ENCODE data around the gene UXS1.

UXS1 gene

DNA sequence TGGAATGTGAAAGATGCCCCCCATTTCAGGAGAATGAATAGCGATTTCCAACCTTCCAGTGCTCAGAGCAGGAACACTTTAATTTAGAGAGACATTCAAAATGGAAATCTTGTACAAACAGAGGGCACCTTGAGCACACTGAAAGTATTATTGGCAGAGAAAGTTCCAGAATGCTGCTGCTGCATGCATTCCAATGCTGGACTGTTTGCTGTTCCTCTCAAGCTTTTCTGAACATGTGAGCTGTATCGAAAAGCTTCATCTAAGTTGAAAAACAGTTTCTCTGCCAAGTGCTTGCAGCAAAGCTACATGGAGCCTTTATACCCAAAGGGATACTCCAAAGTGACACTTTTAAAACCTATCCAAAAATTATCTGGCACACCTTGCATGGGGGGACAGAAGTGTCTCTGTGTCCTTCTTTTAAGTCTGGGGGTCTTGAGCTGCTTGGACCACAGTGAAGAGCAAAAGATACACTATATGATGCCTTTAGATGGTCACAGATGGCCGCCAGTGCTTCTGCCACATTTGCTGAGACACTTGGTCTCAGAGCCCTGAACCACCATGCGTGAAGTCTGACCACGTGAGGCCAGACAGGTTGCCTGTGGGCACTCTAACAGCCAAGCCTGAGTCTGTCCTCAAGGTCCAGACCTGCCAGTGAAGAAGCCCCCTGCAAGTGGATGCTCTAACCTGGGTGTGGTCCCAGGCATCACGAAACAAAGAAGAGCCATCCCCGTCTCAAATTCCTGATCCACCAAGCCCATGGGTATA lies 18.8 kb downstream of the UXS1 start:
- Histone ChIP-seq H3K4me1 (ENCODE audit: control extremely low read depth in 1 of 4, control insufficient read depth in 4 of 4, insufficient read depth in 4 of 4, low read length in 3 of 4) (peaks cover 0 to 2% (median 1%) of the 10 kb centered on the region in 4 experiments), H3K36me3 (ENCODE audit: control insufficient read depth in 4 of 4, insufficient read depth in 4 of 4, low read length in 3 of 4) (peaks cover 0 to 22% (median 6%) of the 10 kb centered on the region in 4 experiments), H3K4me3 (ENCODE audit: control insufficient read depth in 1 of 7, extremely low read depth in 1 of 7, insufficient read depth in 4 of 7, low read depth in 2 of 7, low read length in 6 of 7) (no peak overlapping the region), H3K9me3 (ENCODE audit: control extremely low read depth in 1 of 5, control insufficient read depth in 4 of 5, insufficient read depth in 2 of 5, low read depth in 1 of 5, low read length in 4 of 5) (no peaks in the 10 kb centered on the region), H3K27ac (ENCODE audit: insufficient read depth in 1 of 2, low read depth in 1 of 2, low read length in 2 of 2, poor library complexity in 1 of 2, severe bottlenecking in 2 of 2) (no peak overlapping the region), H3K27me3 (replicated peaks in 2 of 5; ENCODE audit: control insufficient read depth in 4 of 5, insufficient read depth in 5 of 5, low read length in 4 of 5) (no peaks in the 10 kb centered on the region)
- WGBS (ENCODE audit: insufficient coverage): 97% methylated on average over 5 of the region's 7 CpGs
- ChIA-PET CTCF (interaction anchor here (2.8 kb wide), 1 partner anchor 14 kb away, joined by 13 read pairs; no protein-coding TSS in a partner anchor), POLR2A (no interaction called here)
- DNase-seq: no peak

DNA sequence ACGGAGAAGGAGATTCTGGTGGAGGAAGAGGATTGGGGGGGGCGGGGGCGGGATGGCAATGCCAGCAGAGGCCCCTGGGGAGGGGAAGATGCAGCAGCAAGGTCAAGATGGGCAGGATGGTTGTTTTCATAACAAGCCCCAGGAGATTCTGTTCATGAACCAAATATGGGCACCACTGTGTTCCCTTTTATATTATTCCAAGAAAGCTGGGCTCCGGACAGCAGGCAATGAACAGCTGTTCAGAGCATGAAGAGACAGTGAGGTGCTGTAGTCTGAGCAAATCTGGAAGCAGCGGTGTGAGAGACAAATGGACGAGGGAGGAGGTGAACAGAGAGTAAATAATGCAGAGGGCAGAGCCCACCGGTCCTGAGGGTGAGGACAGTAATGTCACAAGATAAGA lies 20.0 kb downstream of the UXS1 start:
- ChIA-PET CTCF (interaction anchor here (2.3 to 2.8 kb wide), 2 partner anchors 9 to 13 kb away, joined by 12 to 13 read pairs; no protein-coding TSS in a partner anchor), POLR2A (interaction anchor here (0.6 kb wide), 1 partner anchor 502 kb away, joined by 3 read pairs; no protein-coding TSS in a partner anchor)
- Histone ChIP-seq H3K27me3 (replicated peaks in 2 of 5; ENCODE audit: control insufficient read depth in 4 of 5, insufficient read depth in 5 of 5, low read length in 4 of 5) (no peaks in the 10 kb centered on the region), H3K4me1 (ENCODE audit: control extremely low read depth in 1 of 4, control insufficient read depth in 4 of 4, insufficient read depth in 4 of 4, low read length in 3 of 4) (peaks cover 0 to 4% (median 3%) of the 10 kb centered on the region in 4 experiments), H3K9me3 (ENCODE audit: control extremely low read depth in 1 of 5, control insufficient read depth in 4 of 5, insufficient read depth in 2 of 5, low read depth in 1 of 5, low read length in 4 of 5) (no peaks in the 10 kb centered on the region), H3K4me3 (ENCODE audit: control insufficient read depth in 1 of 7, extremely low read depth in 1 of 7, insufficient read depth in 4 of 7, low read depth in 2 of 7, low read length in 6 of 7) (no peak overlapping the region), H3K36me3 (ENCODE audit: control insufficient read depth in 4 of 4, insufficient read depth in 4 of 4, low read length in 3 of 4) (peaks cover 0 to 22% (median 6%) of the 10 kb centered on the region in 4 experiments), H3K27ac (ENCODE audit: insufficient read depth in 1 of 2, low read depth in 1 of 2, low read length in 2 of 2, poor library complexity in 1 of 2, severe bottlenecking in 2 of 2) (no peak overlapping the region)
- 97% methylated on average over 7 of the region's 7 CpGs for WGBS (ENCODE audit: insufficient coverage)
- DNase-seq: no peak

DNA sequence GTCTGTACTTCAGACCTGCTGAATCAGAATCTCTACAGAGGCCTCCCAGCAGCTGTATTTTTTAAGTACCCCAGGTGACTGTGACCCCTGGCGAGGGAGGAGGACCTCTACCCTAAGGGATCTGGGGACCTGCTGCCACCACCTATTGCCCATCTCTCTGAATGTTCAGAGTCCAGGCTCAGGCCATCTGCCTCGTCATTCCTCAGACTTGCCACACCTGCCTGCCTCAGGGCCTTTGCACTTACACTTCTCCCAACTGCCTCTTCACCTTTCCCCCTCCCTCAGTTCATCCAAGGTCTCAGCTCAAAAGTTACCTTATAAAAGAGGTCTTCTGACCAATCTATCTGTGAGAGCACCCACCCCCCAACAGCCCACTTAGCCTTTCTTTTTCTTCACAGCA lies 21.5 kb downstream of the UXS1 start:
- DNase-seq: no peak
- H3K4me3 ChIP-seq (ENCODE audit: control insufficient read depth in 1 of 7, extremely low read depth in 1 of 7, insufficient read depth in 4 of 7, low read depth in 2 of 7, low read length in 6 of 7): no peak overlapping the region
- H3K27ac ChIP-seq (ENCODE audit: insufficient read depth in 1 of 2, low read depth in 1 of 2, low read length in 2 of 2, poor library complexity in 1 of 2, severe bottlenecking in 2 of 2): no peak overlapping the region
- POLR2A ChIA-PET: no interaction called here
- peaks cover 4 to 8% (median 4%) of the 10 kb centered on the region in 4 experiments for H3K4me1 ChIP-seq (ENCODE audit: control extremely low read depth in 1 of 4, control insufficient read depth in 4 of 4, insufficient read depth in 4 of 4, low read length in 3 of 4)
- CTCF ChIA-PET: interaction anchor here (1.3 to 2.3 kb wide), 2 partner anchors 10 to 68 kb away, joined by 5 to 12 read pairs; no protein-coding TSS in a partner anchor
- peaks cover 0 to 18% (median 3%) of the 10 kb centered on the region in 4 experiments for H3K36me3 ChIP-seq (ENCODE audit: control insufficient read depth in 4 of 4, insufficient read depth in 4 of 4, low read length in 3 of 4)
- 100% methylated on average over 2 of the region's 2 CpGs for WGBS (ENCODE audit: insufficient coverage)
- no peaks in the 10 kb centered on the region for H3K9me3 ChIP-seq (ENCODE audit: control extremely low read depth in 1 of 5, control insufficient read depth in 4 of 5, insufficient read depth in 2 of 5, low read depth in 1 of 5, low read length in 4 of 5)
- H3K27me3 ChIP-seq (replicated peaks in 2 of 5; ENCODE audit: control insufficient read depth in 4 of 5, insufficient read depth in 5 of 5, low read length in 4 of 5): no peaks in the 10 kb centered on the region

DNA sequence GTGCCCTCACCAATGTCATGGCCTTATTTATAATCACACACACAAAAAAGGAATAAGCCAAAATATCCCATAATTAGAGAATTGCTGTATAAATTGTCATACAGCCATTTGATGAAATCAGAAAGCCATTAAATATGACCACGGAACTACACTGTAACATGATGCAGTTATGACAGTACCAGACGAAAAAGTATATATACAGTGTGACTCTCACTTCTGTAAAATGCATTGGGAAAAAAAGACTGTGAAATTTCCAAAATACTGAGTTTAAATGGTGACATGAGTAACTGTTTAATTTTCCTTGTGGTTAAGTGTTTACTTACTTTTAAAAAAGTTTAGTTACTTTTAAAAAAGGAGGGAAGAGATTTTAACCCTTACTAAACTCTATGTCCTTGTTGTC lies 25.4 kb downstream of the UXS1 start:
- 90% methylated on average over 2 of the region's 2 CpGs for WGBS (ENCODE audit: insufficient coverage)
- peaks cover 0 to 10% (median 1%) of the 10 kb centered on the region in 4 experiments for H3K36me3 ChIP-seq (ENCODE audit: control insufficient read depth in 4 of 4, insufficient read depth in 4 of 4, low read length in 3 of 4)
- H3K27me3 ChIP-seq (replicated peaks in 2 of 5; ENCODE audit: control insufficient read depth in 4 of 5, insufficient read depth in 5 of 5, low read length in 4 of 5): no peaks in the 10 kb centered on the region
- no peak overlapping the region for H3K27ac ChIP-seq (ENCODE audit: insufficient read depth in 1 of 2, low read depth in 1 of 2, low read length in 2 of 2, poor library complexity in 1 of 2, severe bottlenecking in 2 of 2)
- CTCF ChIA-PET: no interaction called here
- POLR2A ChIA-PET: no interaction called here
- H3K9me3 ChIP-seq (ENCODE audit: control extremely low read depth in 1 of 5, control insufficient read depth in 4 of 5, insufficient read depth in 2 of 5, low read depth in 1 of 5, low read length in 4 of 5): no peaks in the 10 kb centered on the region
- H3K4me1 ChIP-seq (ENCODE audit: control extremely low read depth in 1 of 4, control insufficient read depth in 4 of 4, insufficient read depth in 4 of 4, low read length in 3 of 4): peaks cover 4 to 26% (median 8%) of the 10 kb centered on the region in 4 experiments
- DNase-seq: peak in 1 of 3 donors; percentile 23
- peak overlapping the region in 1 of 7 experiments; percentile 22 for H3K4me3 ChIP-seq (ENCODE audit: control insufficient read depth in 1 of 7, extremely low read depth in 1 of 7, insufficient read depth in 4 of 7, low read depth in 2 of 7, low read length in 6 of 7)

DNA sequence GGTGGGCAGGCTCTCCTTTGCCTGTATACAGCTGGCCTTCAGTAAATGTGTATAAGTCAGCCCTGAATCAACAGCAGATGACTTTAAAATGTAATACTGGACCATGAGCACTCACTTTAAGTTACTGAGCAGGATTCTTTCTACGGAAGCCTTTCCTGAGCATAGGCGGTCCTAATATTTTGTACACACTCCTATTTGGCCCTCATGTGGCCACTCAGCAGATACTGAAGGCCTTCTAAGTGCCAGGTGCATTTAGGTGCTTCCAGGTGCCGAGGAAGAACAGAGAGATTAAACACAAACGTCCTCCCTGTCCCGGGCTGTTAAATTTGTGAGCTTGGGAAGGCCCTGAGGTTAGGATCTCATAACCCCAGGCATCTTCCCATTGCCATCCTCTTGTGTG lies 27.0 kb downstream of the UXS1 start:
- DNase-seq: no peak
- Histone ChIP-seq H3K27me3 (replicated peaks in 2 of 5; ENCODE audit: control insufficient read depth in 4 of 5, insufficient read depth in 5 of 5, low read length in 4 of 5) (no peaks in the 10 kb centered on the region), H3K4me1 (ENCODE audit: control extremely low read depth in 1 of 4, control insufficient read depth in 4 of 4, insufficient read depth in 4 of 4, low read length in 3 of 4) (peaks cover 7 to 37% (median 10%) of the 10 kb centered on the region in 4 experiments), H3K4me3 (ENCODE audit: control insufficient read depth in 1 of 7, extremely low read depth in 1 of 7, insufficient read depth in 4 of 7, low read depth in 2 of 7, low read length in 6 of 7) (no peak overlapping the region), H3K36me3 (ENCODE audit: control insufficient read depth in 4 of 4, insufficient read depth in 4 of 4, low read length in 3 of 4) (peaks cover 0 to 19% (median 1%) of the 10 kb centered on the region in 4 experiments), H3K27ac (ENCODE audit: insufficient read depth in 1 of 2, low read depth in 1 of 2, low read length in 2 of 2, poor library complexity in 1 of 2, severe bottlenecking in 2 of 2) (no peak overlapping the region), H3K9me3 (ENCODE audit: control extremely low read depth in 1 of 5, control insufficient read depth in 4 of 5, insufficient read depth in 2 of 5, low read depth in 1 of 5, low read length in 4 of 5) (no peaks in the 10 kb centered on the region)
- WGBS (ENCODE audit: insufficient coverage): 100% methylated on average over 3 of the region's 5 CpGs
- ChIA-PET CTCF (interaction anchor here (1.3 to 2.6 kb wide), 4 partner anchors 10 to 26 kb away, joined by 5 to 8 read pairs (median 7); no protein-coding TSS in a partner anchor), POLR2A (no interaction called here)

DNA sequence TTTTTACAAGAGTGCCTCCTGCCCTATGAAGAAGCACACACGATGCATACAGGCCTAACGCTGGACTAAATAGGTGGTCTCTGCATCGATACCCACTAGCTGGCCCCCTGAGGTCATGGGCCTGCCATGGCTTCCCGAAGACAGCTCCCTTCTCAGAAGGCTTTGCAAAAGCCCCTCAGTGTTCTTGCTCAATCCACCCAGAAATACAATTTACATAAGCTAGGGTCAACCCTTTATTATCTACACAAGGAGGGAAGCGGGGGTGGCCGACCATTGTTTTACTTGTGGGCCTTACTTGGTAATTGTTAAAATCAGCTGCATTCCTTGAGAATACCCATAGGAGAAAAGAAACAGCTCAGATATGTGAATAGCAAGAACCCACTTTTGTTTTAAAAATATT lies 28.5 kb downstream of the UXS1 start:
- Histone ChIP-seq H3K4me1 (ENCODE audit: control extremely low read depth in 1 of 4, control insufficient read depth in 4 of 4, insufficient read depth in 4 of 4, low read length in 3 of 4) (peaks cover 17 to 51% (median 23%) of the 10 kb centered on the region in 4 experiments), H3K27ac (ENCODE audit: insufficient read depth in 1 of 2, low read depth in 1 of 2, low read length in 2 of 2, poor library complexity in 1 of 2, severe bottlenecking in 2 of 2) (no peak overlapping the region)

DNA sequence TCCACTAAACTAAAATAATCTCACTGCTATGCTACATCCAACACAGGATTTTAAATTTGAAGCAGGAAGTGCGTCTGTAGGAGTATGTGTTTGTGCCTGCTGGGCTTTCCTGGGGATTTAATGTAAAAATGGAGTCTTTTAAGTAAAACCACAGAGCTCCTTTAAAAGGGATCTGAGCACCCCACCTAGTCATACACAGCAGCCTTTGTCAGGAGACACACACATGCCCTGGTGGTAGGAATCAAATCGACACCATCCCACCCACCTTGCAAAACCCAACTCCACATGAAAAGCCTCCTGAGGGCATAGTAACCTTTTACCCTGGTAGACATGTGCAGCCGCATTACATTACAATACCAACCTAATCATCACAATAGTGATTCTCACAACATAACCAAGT lies 29.1 kb downstream of the UXS1 start:
- Histone ChIP-seq H3K9me3 (ENCODE audit: control extremely low read depth in 1 of 5, control insufficient read depth in 4 of 5, insufficient read depth in 2 of 5, low read depth in 1 of 5, low read length in 4 of 5) (no peaks in the 10 kb centered on the region), H3K4me1 (ENCODE audit: control extremely low read depth in 1 of 4, control insufficient read depth in 4 of 4, insufficient read depth in 4 of 4, low read length in 3 of 4) (peaks cover 19 to 57% (median 27%) of the 10 kb centered on the region in 4 experiments), H3K27me3 (replicated peaks in 2 of 5; ENCODE audit: control insufficient read depth in 4 of 5, insufficient read depth in 5 of 5, low read length in 4 of 5) (no peaks in the 10 kb centered on the region), H3K4me3 (ENCODE audit: control insufficient read depth in 1 of 7, extremely low read depth in 1 of 7, insufficient read depth in 4 of 7, low read depth in 2 of 7, low read length in 6 of 7) (no peak overlapping the region), H3K36me3 (ENCODE audit: control insufficient read depth in 4 of 4, insufficient read depth in 4 of 4, low read length in 3 of 4) (peaks cover 0 to 20% (median 1%) of the 10 kb centered on the region in 4 experiments), H3K27ac (ENCODE audit: insufficient read depth in 1 of 2, low read depth in 1 of 2, low read length in 2 of 2, poor library complexity in 1 of 2, severe bottlenecking in 2 of 2) (no peak overlapping the region)
- CTCF ChIA-PET: interaction anchor here (0.6 kb wide), 1 partner anchor 33 kb away, joined by 4 read pairs; no protein-coding TSS in a partner anchor
- DNase-seq: peak in 1 of 3 donors; percentile 27
- WGBS (ENCODE audit: insufficient coverage): no CpG with 5 or more reads among the region's 3 CpGs
- POLR2A ChIA-PET: no interaction called here

More for the DNA sequence above, 28.5 kb downstream of the UXS1 start:
- Histone ChIP-seq H3K9me3 (ENCODE audit: control extremely low read depth in 1 of 5, control insufficient read depth in 4 of 5, insufficient read depth in 2 of 5, low read depth in 1 of 5, low read length in 4 of 5) (no peaks in the 10 kb centered on the region), H3K36me3 (ENCODE audit: control insufficient read depth in 4 of 4, insufficient read depth in 4 of 4, low read length in 3 of 4) (peaks cover 0 to 20% (median 1%) of the 10 kb centered on the region in 4 experiments), H3K4me3 (ENCODE audit: control insufficient read depth in 1 of 7, extremely low read depth in 1 of 7, insufficient read depth in 4 of 7, low read depth in 2 of 7, low read length in 6 of 7) (no peak overlapping the region), H3K27me3 (replicated peaks in 2 of 5; ENCODE audit: control insufficient read depth in 4 of 5, insufficient read depth in 5 of 5, low read length in 4 of 5) (no peaks in the 10 kb centered on the region)
- no peak for DNase-seq
- WGBS (ENCODE audit: insufficient coverage): 79% methylated on average over 3 of the region's 6 CpGs
- ChIA-PET CTCF (interaction anchor here (0.6 to 2.6 kb wide), 4 partner anchors 25 to 379 kb away, joined by 3 to 8 read pairs (median 6); no protein-coding TSS in a partner anchor), POLR2A (no interaction called here)

All from common myeloid progenitor, CD34-positive (primary cell).